ENCODE measurements around the gene CCL22. TPM values are rescaled to one million over a fixed set of nuclear protein-coding genes. Genes with fewer than 3 reads are reported as not detected.

CCL22 gene
- polyA plus RNA-seq, 2 of the 4 experiments (the other 2 are of a cell fraction) = not detected

DNA sequence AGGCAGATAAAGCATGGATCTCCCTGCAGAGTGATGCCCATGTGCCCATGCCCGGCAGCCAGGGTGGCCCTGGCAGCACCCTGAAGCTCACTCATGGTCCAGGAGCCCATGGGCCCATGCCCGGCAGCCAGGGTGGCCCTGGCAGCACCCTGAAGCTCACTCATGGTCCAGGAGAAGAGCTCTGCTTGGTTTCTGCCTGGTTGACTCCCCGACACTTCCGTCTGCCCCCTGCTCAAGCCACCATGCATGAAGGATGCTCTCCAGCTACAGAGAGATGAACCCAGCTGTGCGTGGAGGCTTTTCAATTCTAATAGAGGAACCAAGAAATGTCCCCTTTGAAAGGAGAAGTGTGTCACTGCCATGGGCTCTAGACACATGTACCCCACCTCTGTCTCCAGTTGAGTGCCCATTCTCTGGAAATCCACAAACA, 54.7 kb downstream of the CCL22 start:
- CTCF ChIA-PET = interaction anchor here (1.2 to 16.7 kb wide), 7 partner anchors 9 to 108 kb away, joined by 3 to 709 read pairs (median 3); partner anchors contain the start of gene CCL17
- TF ChIP-seq CHD4 (IDR thresholded peaks at IDR 0.05; ENCODE audit: borderline replicate concordance) (no peak), FOXS1 (CRISPR knock-in tag; IDR thresholded peaks at IDR 0.05) (no peak), NR3C1 (IDR thresholded peaks at IDR 0.05) (no peak), JUN (IDR thresholded peaks at IDR 0.05) (no peak), MAFK (IDR thresholded peaks at IDR 0.05; ENCODE audit: partially characterized antibody) (no peak), RARB (CRISPR knock-in tag; IDR thresholded peaks at IDR 0.05) (no peak), TP53 (CRISPR knock-in tag; IDR thresholded peaks at IDR 0.05) (no peak), ZFP36 (IDR thresholded peaks at IDR 0.05; ENCODE audit: borderline replicate concordance, partially characterized antibody) (no peak)
- TF ChIP-seq, protein P1, sequence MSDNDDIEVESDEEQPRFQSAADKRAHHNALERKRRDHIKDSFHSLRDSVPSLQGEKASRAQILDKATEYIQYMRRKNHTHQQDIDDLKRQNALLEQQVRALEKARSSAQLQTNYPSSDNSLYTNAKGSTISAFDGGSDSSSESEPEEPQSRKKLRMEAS (IDR thresholded peaks at IDR 0.05) = no peak
- TF ChIP-seq, protein P2, sequence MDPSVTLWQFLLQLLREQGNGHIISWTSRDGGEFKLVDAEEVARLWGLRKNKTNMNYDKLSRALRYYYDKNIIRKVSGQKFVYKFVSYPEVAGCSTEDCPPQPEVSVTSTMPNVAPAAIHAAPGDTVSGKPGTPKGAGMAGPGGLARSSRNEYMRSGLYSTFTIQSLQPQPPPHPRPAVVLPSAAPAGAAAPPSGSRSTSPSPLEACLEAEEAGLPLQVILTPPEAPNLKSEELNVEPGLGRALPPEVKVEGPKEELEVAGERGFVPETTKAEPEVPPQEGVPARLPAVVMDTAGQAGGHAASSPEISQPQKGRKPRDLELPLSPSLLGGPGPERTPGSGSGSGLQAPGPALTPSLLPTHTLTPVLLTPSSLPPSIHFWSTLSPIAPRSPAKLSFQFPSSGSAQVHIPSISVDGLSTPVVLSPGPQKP (IDR thresholded peaks at IDR 0.05; ENCODE audit: low read depth, low read length) = no peak
- POLR2A ChIA-PET = no interaction called here
- ATAC-seq (no peak), FAIRE-seq (no peak), DNase-seq (ENCODE audit: low read depth in 1 of 2, low spot score in 1 of 2) (no peak)
- Histone ChIP-seq H3K27ac (no peak overlapping the region), H3K9me3 (no peaks in the 10 kb centered on the region), H3K4me2 (no peak overlapping the region), H3K4me3 (no peak overlapping the region), H3K4me1 (peaks cover 12% of the 10 kb centered on the region)
- WGBS (ENCODE audit: missing lambda C conversion rate) = 76% methylated on average over 4 of the region's 5 CpGs

DNA sequence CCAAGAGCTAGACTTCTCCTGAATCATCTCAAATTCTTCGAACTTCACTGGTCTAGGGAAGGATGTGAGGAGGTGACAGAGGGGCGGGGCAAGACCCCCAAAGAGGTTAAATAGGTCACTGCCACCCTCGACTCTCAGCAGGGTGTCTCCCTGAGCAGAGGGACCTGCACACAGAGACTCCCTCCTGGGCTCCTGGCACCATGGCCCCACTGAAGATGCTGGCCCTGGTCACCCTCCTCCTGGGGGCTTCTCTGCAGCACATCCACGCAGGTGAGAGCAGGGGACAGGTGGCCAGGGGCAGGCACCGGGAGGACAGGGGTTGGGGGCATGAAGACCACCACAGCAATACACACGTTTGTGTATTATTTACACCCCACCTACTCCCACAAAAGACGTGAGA, 55.1 kb downstream of the CCL22 start:
- no peak for ATAC-seq
- FAIRE-seq = no peak
- Histone ChIP-seq H3K4me1 (peaks cover 16% of the 10 kb centered on the region), H3K4me3 (no peak overlapping the region), H3K9me3 (no peaks in the 10 kb centered on the region), H3K27ac (no peak overlapping the region), H3K4me2 (no peak overlapping the region)
- ChIA-PET POLR2A (no interaction called here), CTCF (interaction anchor here (1.2 to 16.7 kb wide), 7 partner anchors 9 to 108 kb away, joined by 3 to 709 read pairs (median 3); partner anchors contain the start of gene CCL17)
- TF ChIP-seq, protein P3, sequence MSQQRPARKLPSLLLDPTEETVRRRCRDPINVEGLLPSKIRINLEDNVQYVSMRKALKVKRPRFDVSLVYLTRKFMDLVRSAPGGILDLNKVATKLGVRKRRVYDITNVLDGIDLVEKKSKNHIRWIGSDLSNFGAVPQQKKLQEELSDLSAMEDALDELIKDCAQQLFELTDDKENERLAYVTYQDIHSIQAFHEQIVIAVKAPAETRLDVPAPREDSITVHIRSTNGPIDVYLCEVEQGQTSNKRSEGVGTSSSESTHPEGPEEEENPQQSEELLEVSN (IDR thresholded peaks at IDR 0.05; ENCODE audit: borderline replicate concordance, low read depth) = no peak
- no peak for TF ChIP-seq KDM1A (IDR thresholded peaks at IDR 0.05; ENCODE audit: low read depth)
- TF ChIP-seq, protein P4, sequence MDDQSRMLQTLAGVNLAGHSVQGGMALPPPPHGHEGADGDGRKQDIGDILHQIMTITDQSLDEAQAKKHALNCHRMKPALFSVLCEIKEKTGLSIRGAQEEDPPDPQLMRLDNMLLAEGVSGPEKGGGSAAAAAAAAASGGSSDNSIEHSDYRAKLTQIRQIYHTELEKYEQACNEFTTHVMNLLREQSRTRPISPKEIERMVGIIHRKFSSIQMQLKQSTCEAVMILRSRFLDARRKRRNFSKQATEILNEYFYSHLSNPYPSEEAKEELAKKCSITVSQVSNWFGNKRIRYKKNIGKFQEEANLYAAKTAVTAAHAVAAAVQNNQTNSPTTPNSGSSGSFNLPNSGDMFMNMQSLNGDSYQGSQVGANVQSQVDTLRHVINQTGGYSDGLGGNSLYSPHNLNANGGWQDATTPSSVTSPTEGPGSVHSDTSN (IDR thresholded peaks at IDR 0.05) = no peak
- no peak for TF ChIP-seq MAFK (IDR thresholded peaks at IDR 0.05; ENCODE audit: partially characterized antibody)
- TF ChIP-seq HDAC2 (IDR thresholded peaks at IDR 0.05) = no peak
- TF ChIP-seq, protein P5, sequence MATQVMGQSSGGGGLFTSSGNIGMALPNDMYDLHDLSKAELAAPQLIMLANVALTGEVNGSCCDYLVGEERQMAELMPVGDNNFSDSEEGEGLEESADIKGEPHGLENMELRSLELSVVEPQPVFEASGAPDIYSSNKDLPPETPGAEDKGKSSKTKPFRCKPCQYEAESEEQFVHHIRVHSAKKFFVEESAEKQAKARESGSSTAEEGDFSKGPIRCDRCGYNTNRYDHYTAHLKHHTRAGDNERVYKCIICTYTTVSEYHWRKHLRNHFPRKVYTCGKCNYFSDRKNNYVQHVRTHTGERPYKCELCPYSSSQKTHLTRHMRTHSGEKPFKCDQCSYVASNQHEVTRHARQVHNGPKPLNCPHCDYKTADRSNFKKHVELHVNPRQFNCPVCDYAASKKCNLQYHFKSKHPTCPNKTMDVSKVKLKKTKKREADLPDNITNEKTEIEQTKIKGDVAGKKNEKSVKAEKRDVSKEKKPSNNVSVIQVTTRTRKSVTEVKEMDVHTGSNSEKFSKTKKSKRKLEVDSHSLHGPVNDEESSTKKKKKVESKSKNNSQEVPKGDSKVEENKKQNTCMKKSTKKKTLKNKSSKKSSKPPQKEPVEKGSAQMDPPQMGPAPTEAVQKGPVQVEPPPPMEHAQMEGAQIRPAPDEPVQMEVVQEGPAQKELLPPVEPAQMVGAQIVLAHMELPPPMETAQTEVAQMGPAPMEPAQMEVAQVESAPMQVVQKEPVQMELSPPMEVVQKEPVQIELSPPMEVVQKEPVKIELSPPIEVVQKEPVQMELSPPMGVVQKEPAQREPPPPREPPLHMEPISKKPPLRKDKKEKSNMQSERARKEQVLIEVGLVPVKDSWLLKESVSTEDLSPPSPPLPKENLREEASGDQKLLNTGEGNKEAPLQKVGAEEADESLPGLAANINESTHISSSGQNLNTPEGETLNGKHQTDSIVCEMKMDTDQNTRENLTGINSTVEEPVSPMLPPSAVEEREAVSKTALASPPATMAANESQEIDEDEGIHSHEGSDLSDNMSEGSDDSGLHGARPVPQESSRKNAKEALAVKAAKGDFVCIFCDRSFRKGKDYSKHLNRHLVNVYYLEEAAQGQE (IDR thresholded peaks at IDR 0.05) = no peak
- no peak for TF ChIP-seq ZSCAN20 (CRISPR knock-in tag; IDR thresholded peaks at IDR 0.05)
- no peak for TF ChIP-seq RFX5 (IDR thresholded peaks at IDR 0.05)
- no peak for TF ChIP-seq JUNB (IDR thresholded peaks at IDR 0.05)
- TF ChIP-seq, protein P1 (IDR thresholded peaks at IDR 0.05) = no peak
- TF ChIP-seq CEBPB (IDR thresholded peaks at IDR 0.05) = no peak
- TF ChIP-seq CHD2 (IDR thresholded peaks at IDR 0.05; ENCODE audit: low read length, partially characterized antibody) = no peak
- TF ChIP-seq GATA3 (IDR thresholded peaks at IDR 0.05; ENCODE audit: borderline replicate concordance) = no peak
- TF ChIP-seq CBX2 (IDR thresholded peaks at IDR 0.05; ENCODE audit: borderline replicate concordance, low read depth) = no peak
- TF ChIP-seq SMC3 (IDR thresholded peaks at IDR 0.05) = no peak
- 32% methylated on average over 7 of the region's 7 CpGs for WGBS (ENCODE audit: missing lambda C conversion rate)
- no peak for DNase-seq (ENCODE audit: low read depth in 1 of 2, low spot score in 1 of 2)

Data from A549 (cell line).